PC-9 (cell line): Measurements from ENCODE around the gene CTDSP2. TPM values are rescaled to one million over a fixed set of nuclear protein-coding genes. Genes with fewer than 3 reads are reported as not detected.

Experiments used
- BruUV-seq: library from RNA; stranded (reverse); fragments of 400-500 nt; replicated peaks from 2 replicates; lab custom pipeline; 2021; lab: Mats Ljungman, UMichigan
- CTCF ChIA-PET: fragments of 300-600 bp; sonication (Branson Sonifier 250); formaldehyde crosslinking; loops from one replicate; lab custom pipeline; 2022; ENCODE audit warnings: antibody characterized with exemption; lab: Charles Lee
- POLR2A ChIA-PET: fragments of 300-600 bp; sonication (Branson Sonifier 250); formaldehyde crosslinking; loops from one replicate; lab custom pipeline; 2022; ENCODE audit warnings: antibody characterized with exemption; ENCODE audit not compliant: unreplicated experiment; lab: Charles Lee
- DNase-seq, 2 experiments: peaks; one replicate each; pipeline versions ENCODE4 v3.0.0 to v3.0.0-alpha.2; 2015 to 2022; ENCODE audit warnings: mixed read lengths in 1 of 2
- H2AFZ ChIP-seq: fragments of 200-600 bp; sonication (generic); 2 replicates; pipeline ENCODE4 v1.8.1; 2017; ENCODE audit warnings: antibody characterized with exemption
- H3F3A ChIP-seq: fragments of 200-600 bp; sonication (generic); 2 replicates; pipeline ENCODE4 v1.8.1; 2017; ENCODE audit warnings: antibody characterized with exemption, mild to moderate bottlenecking, low read depth; ENCODE audit not compliant: insufficient read depth
- H3K27ac ChIP-seq: fragments of 200-600 bp; sonication (generic); 2 replicates; pipeline ENCODE4 v1.6.1; 2016; ENCODE audit warnings: mixed run types
- H3K27me3 ChIP-seq: fragments of 200-600 bp; sonication (generic); 2 replicates; pipeline ENCODE4 v1.6.1; 2016; ENCODE audit warnings: low read depth, mixed run types; ENCODE audit not compliant: insufficient read depth
- H3K36me3 ChIP-seq: fragments of 200-600 bp; sonication (generic); 2 replicates; pipeline ENCODE4 v1.6.1; 2016; ENCODE audit warnings: low read depth, mixed run types
- H3K4me1 ChIP-seq: fragments of 200-600 bp; sonication (generic); replicated peaks from 2 replicates; pipeline ENCODE4 v1.6.1; 2016; ENCODE audit warnings: mixed run types; ENCODE audit not compliant: insufficient read depth
- H3K4me2 ChIP-seq: fragments of 200-600 bp; sonication (generic); 2 replicates; pipeline ENCODE4 v1.6.1; 2017; ENCODE audit warnings: mixed run types
- H3K4me3 ChIP-seq: fragments of 200-600 bp; sonication (generic); 2 replicates; pipeline ENCODE4 v1.6.1; 2016; ENCODE audit warnings: mixed run types
- H3K79me2 ChIP-seq: fragments of 200-600 bp; sonication (generic); 2 replicates; pipeline ENCODE4 v1.6.1; 2017; ENCODE audit warnings: low read depth, mixed run types
- H3K9me2 ChIP-seq: fragments of 200-600 bp; sonication (generic); 2 replicates; pipeline ENCODE4 v1.8.1; 2017; ENCODE audit warnings: mild to moderate bottlenecking; ENCODE audit not compliant: insufficient read depth
- H3K9me3 ChIP-seq: fragments of 200-600 bp; sonication (generic); 2 replicates; pipeline ENCODE4 v1.8.1; 2016; ENCODE audit warnings: low read depth; ENCODE audit not compliant: insufficient read depth
- H4K20me1 ChIP-seq: fragments of 200-600 bp; sonication (generic); 2 replicates; pipeline ENCODE4 v1.8.1; 2017; ENCODE audit not compliant: insufficient read depth
- EZH2 ChIP-seq: fragments of 200-600 bp; sonication (generic); IDR thresholded peaks from 2 replicates; pipeline ENCODE4 v1.8.0; 2017; ENCODE audit warnings: antibody characterized with exemption, low read depth
- intact Hi-C: fragments of 100-400 bp; cut with micrococcal nuclease; formaldehyde crosslinking; loops from one replicate; pipeline ENCODE4 v1.10.0; 2022; ENCODE audit not compliant: unreplicated experiment
- total RNA-seq: library from RNA; stranded (reverse); gene quantifications from 2 replicates; pipeline ENCODE4 v1.2.3, GENCODE V29; 2021
- TF ChIP-seq, protein P1 (sequence below): fragments of 200-600 bp; sonication (generic); conservative IDR thresholded peaks from 2 replicates; pipeline ENCODE4 v1.6.1; 2017; ENCODE audit warnings: mixed run types, antibody characterized with exemption, mild to moderate bottlenecking, moderate library complexity

Gene CTDSP2
- total RNA-seq, 1 experiment from 2014 or later, result 102 TPM

DNA sequence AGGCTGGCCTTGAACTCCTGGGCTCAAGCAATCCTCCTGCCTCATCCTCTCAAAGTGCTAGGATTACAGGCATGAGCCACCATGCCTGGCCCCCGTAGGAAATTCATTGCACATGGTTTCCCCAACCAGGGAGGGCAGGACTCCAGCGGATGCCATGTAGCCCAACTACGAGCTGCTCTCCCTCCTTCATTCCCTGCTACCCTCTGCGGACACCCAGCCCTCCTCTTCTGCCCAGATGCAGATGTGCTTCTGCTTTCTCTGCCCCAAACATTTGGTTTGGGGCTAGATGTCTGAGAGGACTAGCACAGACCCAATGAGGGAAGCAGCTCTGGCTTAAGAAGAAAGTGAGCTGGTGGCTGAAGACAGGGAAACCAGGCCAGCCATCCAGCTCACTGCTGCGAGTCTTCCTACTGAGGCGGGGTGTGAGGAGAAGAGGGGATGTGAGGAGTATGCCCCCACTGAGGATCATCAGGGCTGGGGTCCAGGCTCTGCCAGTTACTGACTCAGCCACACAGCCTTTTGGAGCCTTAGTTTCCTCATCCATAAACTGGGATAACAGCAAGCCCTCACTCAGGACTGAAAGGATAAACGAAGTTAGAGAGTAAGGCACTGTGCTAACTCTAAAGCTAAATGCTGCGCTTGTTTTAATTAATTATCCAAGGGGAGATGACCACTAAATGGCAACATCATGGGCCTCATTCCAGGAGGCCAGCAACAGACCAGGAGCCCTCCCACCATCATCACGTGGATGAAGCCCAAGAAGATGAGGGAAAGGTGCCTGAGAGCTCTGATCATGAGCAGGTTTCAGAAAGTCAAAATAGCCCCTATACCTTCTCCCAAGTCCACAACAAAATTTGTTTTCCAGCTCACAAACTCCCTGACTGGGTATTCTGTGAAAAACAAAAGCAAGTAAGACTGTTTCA lies 10.9 kb downstream of the CTDSP2 start:
- H3K4me2 ChIP-seq, result no peak overlapping the region
- intact Hi-C loops, result no loop called here
- no peak overlapping the region for H3K4me3 ChIP-seq
- H4K20me1 ChIP-seq, result peaks cover 96% of the 10 kb centered on the region
- no peak overlapping the region for H3K27ac ChIP-seq
- H2AFZ ChIP-seq, result no peak overlapping the region
- no peaks in the 10 kb centered on the region for H3K9me2 ChIP-seq
- DNase-seq, result no peak
- no peaks in the 10 kb centered on the region for H3K4me1 ChIP-seq
- POLR2A ChIA-PET, result no interaction called here
- H3K27me3 ChIP-seq, result no peaks in the 10 kb centered on the region
- H3F3A ChIP-seq, result peaks cover 15% of the 10 kb centered on the region
- peaks cover 88% of the 10 kb centered on the region for H3K79me2 ChIP-seq
- no TSS peak for BruUV-seq
- TF ChIP-seq, protein P1, sequence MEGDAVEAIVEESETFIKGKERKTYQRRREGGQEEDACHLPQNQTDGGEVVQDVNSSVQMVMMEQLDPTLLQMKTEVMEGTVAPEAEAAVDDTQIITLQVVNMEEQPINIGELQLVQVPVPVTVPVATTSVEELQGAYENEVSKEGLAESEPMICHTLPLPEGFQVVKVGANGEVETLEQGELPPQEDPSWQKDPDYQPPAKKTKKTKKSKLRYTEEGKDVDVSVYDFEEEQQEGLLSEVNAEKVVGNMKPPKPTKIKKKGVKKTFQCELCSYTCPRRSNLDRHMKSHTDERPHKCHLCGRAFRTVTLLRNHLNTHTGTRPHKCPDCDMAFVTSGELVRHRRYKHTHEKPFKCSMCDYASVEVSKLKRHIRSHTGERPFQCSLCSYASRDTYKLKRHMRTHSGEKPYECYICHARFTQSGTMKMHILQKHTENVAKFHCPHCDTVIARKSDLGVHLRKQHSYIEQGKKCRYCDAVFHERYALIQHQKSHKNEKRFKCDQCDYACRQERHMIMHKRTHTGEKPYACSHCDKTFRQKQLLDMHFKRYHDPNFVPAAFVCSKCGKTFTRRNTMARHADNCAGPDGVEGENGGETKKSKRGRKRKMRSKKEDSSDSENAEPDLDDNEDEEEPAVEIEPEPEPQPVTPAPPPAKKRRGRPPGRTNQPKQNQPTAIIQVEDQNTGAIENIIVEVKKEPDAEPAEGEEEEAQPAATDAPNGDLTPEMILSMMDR, result no peak
- TF ChIP-seq EZH2, result no peak
- CTCF ChIA-PET, result no interaction called here
- H3K9me3 ChIP-seq, result no peaks in the 10 kb centered on the region
- H3K36me3 ChIP-seq, result no peaks in the 10 kb centered on the region

DNA sequence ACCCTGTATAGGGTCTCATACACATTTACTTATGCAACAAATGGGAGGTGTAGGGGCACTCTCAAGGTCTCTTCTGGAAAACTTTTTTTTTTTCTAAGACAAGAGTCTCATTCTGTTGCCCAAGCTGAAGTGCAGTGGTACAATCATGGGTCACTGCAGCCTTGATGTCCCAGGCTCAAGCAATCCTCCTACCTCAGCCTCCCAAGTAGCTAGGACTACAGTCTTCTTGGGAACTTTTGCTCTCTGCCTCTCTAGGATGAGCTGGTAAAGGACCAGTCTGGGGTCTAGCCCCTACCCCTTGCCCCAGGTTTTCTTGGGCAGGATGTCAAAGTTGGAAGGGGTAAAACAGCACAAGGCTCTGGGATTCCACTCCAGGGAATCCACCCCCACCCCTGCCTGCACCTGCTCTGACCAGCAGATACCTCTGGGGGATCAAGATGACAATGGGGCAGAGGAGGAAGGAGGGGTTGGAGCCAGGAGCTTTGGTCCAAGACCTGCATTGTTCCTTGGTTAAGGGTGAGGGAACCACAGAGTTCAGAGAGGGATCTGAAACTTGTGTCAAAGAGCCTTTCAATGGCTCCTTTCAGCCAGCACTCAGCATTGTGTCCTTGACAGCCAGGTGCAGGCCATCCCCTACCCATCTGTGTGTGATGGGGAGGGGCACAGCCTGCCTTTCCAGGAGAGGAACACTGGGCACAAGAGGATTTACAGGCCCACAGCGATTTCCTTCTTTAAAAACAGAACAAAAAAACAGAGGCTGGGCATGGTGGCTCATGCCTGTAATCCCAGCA lies 12.2 kb downstream of the CTDSP2 start:
- Histone ChIP-seq H3K36me3 (no peaks in the 10 kb centered on the region), H2AFZ (no peak overlapping the region), H3K79me2 (peaks cover 80% of the 10 kb centered on the region), H3K4me2 (no peak overlapping the region), H3K9me3 (no peaks in the 10 kb centered on the region), H4K20me1 (peaks cover 96% of the 10 kb centered on the region), H3F3A (peaks cover 15% of the 10 kb centered on the region), H3K27ac (no peak overlapping the region), H3K9me2 (no peaks in the 10 kb centered on the region), H3K27me3 (no peaks in the 10 kb centered on the region), H3K4me3 (no peak overlapping the region), H3K4me1 (no peaks in the 10 kb centered on the region)
- no TSS peak for BruUV-seq
- ChIA-PET POLR2A (no interaction called here), CTCF (interaction anchor here (1.0 kb wide), 1 partner anchor 1083 kb away, joined by 4 read pairs; no protein-coding TSS in a partner anchor)
- DNase-seq, result no peak
- no peak for TF ChIP-seq EZH2
- TF ChIP-seq, protein P1, result no peak
- intact Hi-C loops, result no loop called here

DNA sequence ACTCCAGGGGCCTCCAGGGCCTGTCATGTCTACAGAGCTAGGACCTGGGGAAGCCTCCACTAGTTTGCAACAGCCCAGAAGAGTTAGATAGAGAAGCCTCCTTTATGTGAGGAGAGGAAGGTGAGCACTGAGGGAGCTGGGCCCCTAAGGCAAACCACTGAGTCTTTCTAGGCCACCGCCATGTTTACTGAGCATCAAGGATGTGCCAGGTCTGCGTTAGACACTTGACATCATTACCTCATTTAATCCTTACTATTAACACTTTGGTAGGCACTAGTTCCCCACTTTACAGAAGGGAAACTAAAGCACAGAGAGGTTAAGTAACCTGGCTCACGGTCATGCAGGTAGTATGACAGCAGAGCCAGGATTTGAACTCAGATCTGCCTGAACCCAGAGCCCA lies 12.9 kb downstream of the CTDSP2 start:
- Histone ChIP-seq H3F3A (peaks cover 15% of the 10 kb centered on the region), H2AFZ (no peak overlapping the region), H3K9me3 (no peaks in the 10 kb centered on the region), H3K4me2 (no peak overlapping the region), H4K20me1 (peaks cover 95% of the 10 kb centered on the region), H3K36me3 (peaks cover 4% of the 10 kb centered on the region; the same call in 1 of the 2 replicates), H3K9me2 (no peaks in the 10 kb centered on the region), H3K4me1 (no peaks in the 10 kb centered on the region), H3K79me2 (peaks cover 74% of the 10 kb centered on the region), H3K4me3 (no peak overlapping the region), H3K27me3 (no peaks in the 10 kb centered on the region), H3K27ac (no peak overlapping the region)
- DNase-seq, result no peak
- intact Hi-C loops, result no loop called here
- POLR2A ChIA-PET, result no interaction called here
- TF ChIP-seq, protein P1, result no peak
- TF ChIP-seq EZH2, result no peak
- CTCF ChIA-PET, result interaction anchor here (1.0 kb wide), 1 partner anchor 1083 kb away, joined by 4 read pairs; no protein-coding TSS in a partner anchor
- BruUV-seq, result no TSS peak
